ENCODE data around the gene RRP36.
"Not testable (repeated sequence)": the region's sequence is repeated elsewhere in the genome, so short reads cannot be mapped to it uniquely, and the experiment has no call there.

Gene RRP36

GRCh38 chr6:42987533-42988451 lies 33.6 kb upstream of the RRP36 start:
- no peak for DNase-seq (ENCODE audit: extremely low read depth, insufficient read length)

GRCh38 chr6:42988486-42989020 lies 32.9 kb upstream of the RRP36 start:
- Histone ChIP-seq H3K4me3 (replicated peaks; ENCODE audit: low read depth, low read length) (no peak overlapping the region), H3K27me3 (replicated peaks; ENCODE audit: control insufficient read depth, insufficient read depth, low read length) (no peaks in the 10 kb centered on the region), H3K36me3 (ENCODE audit: control insufficient read depth, insufficient read depth, low read length) (peaks cover 5% of the 10 kb centered on the region)
- no peak for TF ChIP-seq CTCF (IDR thresholded peaks at IDR 0.05; ENCODE audit: insufficient read depth, low read length, poor library complexity, severe bottlenecking)
- no peak for DNase-seq (ENCODE audit: extremely low read depth, insufficient read length)

More at GRCh38 chr6:42987533-42988451, 33.6 kb upstream of the RRP36 start:
- TF ChIP-seq CTCF (IDR thresholded peaks at IDR 0.05; ENCODE audit: insufficient read depth, low read length, poor library complexity, severe bottlenecking): no peak
- peaks cover 5% of the 10 kb centered on the region for H3K36me3 ChIP-seq (ENCODE audit: control insufficient read depth, insufficient read depth, low read length)
- no peaks in the 10 kb centered on the region for H3K27me3 ChIP-seq (replicated peaks; ENCODE audit: control insufficient read depth, insufficient read depth, low read length)
- H3K4me3 ChIP-seq (replicated peaks; ENCODE audit: low read depth, low read length): no peak overlapping the region

- Histone ChIP-seq H3K4me3 (replicated peaks; ENCODE audit: low read depth, low read length) (no peak overlapping the region), H3K27me3 (replicated peaks; ENCODE audit: control insufficient read depth, insufficient read depth, low read length) (no peaks in the 10 kb centered on the region), H3K36me3 (ENCODE audit: control insufficient read depth, insufficient read depth, low read length) (peaks cover 5% of the 10 kb centered on the region)
- no peak for TF ChIP-seq CTCF (IDR thresholded peaks at IDR 0.05; ENCODE audit: insufficient read depth, low read length, poor library complexity, severe bottlenecking)
- DNase-seq (ENCODE audit: extremely low read depth, insufficient read length): no peak
Measured at GRCh38 chr6:42989923-42990322, 31.5 kb upstream of the RRP36 start.

GRCh38 chr6:42993445-42993844 lies 28.0 kb upstream of the RRP36 start:
- Histone ChIP-seq H3K27me3 (replicated peaks; ENCODE audit: control insufficient read depth, insufficient read depth, low read length) (no peaks in the 10 kb centered on the region), H3K36me3 (ENCODE audit: control insufficient read depth, insufficient read depth, low read length) (peaks cover 5% of the 10 kb centered on the region), H3K4me3 (replicated peaks; ENCODE audit: low read depth, low read length) (no peak overlapping the region)
- TF ChIP-seq CTCF (IDR thresholded peaks at IDR 0.05; ENCODE audit: insufficient read depth, low read length, poor library complexity, severe bottlenecking): no peak
- DNase-seq (ENCODE audit: extremely low read depth, insufficient read length): no peak

GRCh38 chr6:42996513-42996912 lies 24.9 kb upstream of the RRP36 start:
- TF ChIP-seq CTCF (IDR thresholded peaks at IDR 0.05; ENCODE audit: insufficient read depth, low read length, poor library complexity, severe bottlenecking): no peak
- peaks cover under 1% of the 10 kb centered on the region; the same call in 1 of the 2 replicates for H3K36me3 ChIP-seq (ENCODE audit: control insufficient read depth, insufficient read depth, low read length)
- no peak for DNase-seq (ENCODE audit: extremely low read depth, insufficient read length)
- no peaks in the 10 kb centered on the region for H3K27me3 ChIP-seq (replicated peaks; ENCODE audit: control insufficient read depth, insufficient read depth, low read length)
- no peak overlapping the region for H3K4me3 ChIP-seq (replicated peaks; ENCODE audit: low read depth, low read length)

- H3K27me3 ChIP-seq (replicated peaks; ENCODE audit: control insufficient read depth, insufficient read depth, low read length); H3K4me3 ChIP-seq (replicated peaks; ENCODE audit: low read depth, low read length); DNase-seq (ENCODE audit: extremely low read depth, insufficient read length); H3K36me3 ChIP-seq (ENCODE audit: control insufficient read depth, insufficient read depth, low read length): not testable (repeated sequence)
Measured at GRCh38 chr6:42998205-42998604, 23.2 kb upstream of the RRP36 start.
